HEK293 (cell line): ENCODE measurements around the gene LRBA.

Experiments used
- CTCF ChIA-PET: fragments of 350-600 bp; formaldehyde crosslinking; extraction: SDS; loops from one replicate; lab custom pipeline; 2021; ENCODE audit warnings: antibody characterized with exemption; lab: Yijun Ruan, JAX
- POLR2A ChIA-PET: fragments of 300-600 bp; formaldehyde crosslinking; extraction: SDS; loops from one replicate; lab custom pipeline; 2020; ENCODE audit warnings: antibody characterized with exemption, inconsistent platforms; lab: Yijun Ruan, JAX
- H3K27ac ChIP-seq: fragments of 200-500 bp; sonication (Bioruptor generic); 2 replicates; pipeline ENCODE4 v1.5.1; 2014; ENCODE audit warnings: low read depth, low read length, control low read depth, inconsistent platforms; ENCODE audit errors: extremely low read depth
- H3K36me3 ChIP-seq, 2 experiments: fragments of 200-500 bp in 1 of 2; sonication (Bioruptor generic) in 1 of 2; 1 replicate in 1 of 2; 2 replicates in 1 of 2; pipeline ENCODE4 v1.5.1; 2014 to 2017; ENCODE audit warnings: inconsistent platforms in 2 of 2, low read length in 2 of 2; ENCODE audit not compliant: control insufficient read depth in 2 of 2, insufficient read depth in 1 of 2
- H3K4me1 ChIP-seq: fragments of 200-500 bp; sonication (Bioruptor generic); 2 replicates; pipeline ENCODE4 v1.5.1; 2014; ENCODE audit warnings: mild to moderate bottlenecking, low read length, inconsistent platforms; ENCODE audit not compliant: control insufficient read depth, insufficient read depth
- H3K4me3 ChIP-seq: 2 replicates; pipeline ENCODE4 v1.5.1; 2011; ENCODE audit warnings: low read depth, mild to moderate bottlenecking, control low read depth, low read length, moderate library complexity
- H3K9me3 ChIP-seq: fragments of 200-500 bp; sonication (Bioruptor generic); 2 replicates; pipeline ENCODE4 v1.5.1; 2014; ENCODE audit warnings: low read depth, low read length, inconsistent platforms; ENCODE audit not compliant: control insufficient read depth, insufficient read depth
- EGR2 ChIP-seq: fragments of 450-650 bp; formaldehyde crosslinking; IDR thresholded peaks from 2 replicates; pipeline ENCODE4 v1.5.1; 2016; ENCODE audit warnings: low read depth, missing biosample characterization, missing genetic modification characterization
- GLI4 ChIP-seq: fragments of 450-650 bp; formaldehyde crosslinking; IDR thresholded peaks from 2 replicates; pipeline ENCODE4 v1.5.1; 2016; ENCODE audit warnings: missing biosample characterization, missing genetic modification characterization
- MYNN ChIP-seq: fragments of 450-650 bp; formaldehyde crosslinking; IDR thresholded peaks from 2 replicates; pipeline ENCODE4 v1.5.1; 2016; ENCODE audit warnings: missing biosample characterization, missing genetic modification characterization, borderline replicate concordance
- SP2 ChIP-seq: fragments of 450-650 bp; formaldehyde crosslinking; IDR thresholded peaks from 2 replicates; pipeline ENCODE4 v1.5.1; 2016; ENCODE audit warnings: missing biosample characterization, missing genetic modification characterization
- YY2 ChIP-seq: fragments of 450-650 bp; formaldehyde crosslinking; IDR thresholded peaks from 2 replicates; pipeline ENCODE4 v1.5.1; 2016; ENCODE audit warnings: missing biosample characterization, missing genetic modification characterization
- ZBTB26 ChIP-seq: fragments of 450-650 bp; formaldehyde crosslinking; optimal IDR thresholded peaks from 2 replicates; pipeline ENCODE3; 2016; ENCODE audit warnings: missing biosample characterization, mild to moderate bottlenecking, missing genetic modification characterization
- ZBTB8A ChIP-seq: fragments of 450-650 bp; formaldehyde crosslinking; IDR thresholded peaks from 2 replicates; pipeline ENCODE4 v1.5.1; 2016; ENCODE audit warnings: missing biosample characterization, missing genetic modification characterization
- ZFHX2 ChIP-seq: fragments of 450-650 bp; formaldehyde crosslinking; conservative IDR thresholded peaks from 2 replicates; pipeline ENCODE4 v1.5.1; 2016; ENCODE audit warnings: missing biosample characterization, missing genetic modification characterization
- ZFP37 ChIP-seq: fragments of 450-650 bp; formaldehyde crosslinking; IDR thresholded peaks from 2 replicates; pipeline ENCODE4 v1.5.1; 2016; ENCODE audit warnings: missing biosample characterization, missing genetic modification characterization
- ZFP41 ChIP-seq: fragments of 450-650 bp; formaldehyde crosslinking; IDR thresholded peaks from 2 replicates; pipeline ENCODE4 v1.5.1; 2016; ENCODE audit warnings: missing biosample characterization, missing genetic modification characterization, borderline replicate concordance
- ZNF121 ChIP-seq: fragments of 450-650 bp; formaldehyde crosslinking; IDR thresholded peaks from 2 replicates; pipeline ENCODE4 v1.5.1; 2016; ENCODE audit warnings: missing biosample characterization, missing genetic modification characterization
- ZNF138 ChIP-seq: fragments of 450-650 bp; formaldehyde crosslinking; IDR thresholded peaks from 2 replicates; pipeline ENCODE4 v1.5.1; 2016; ENCODE audit warnings: missing biosample characterization, missing genetic modification characterization, borderline replicate concordance
- ZNF175 ChIP-seq: fragments of 450-650 bp; formaldehyde crosslinking; IDR thresholded peaks from 2 replicates; pipeline ENCODE4 v1.5.1; 2016; ENCODE audit warnings: missing biosample characterization, missing genetic modification characterization
- ZNF223 ChIP-seq: fragments of 450-650 bp; formaldehyde crosslinking; IDR thresholded peaks from 2 replicates; pipeline ENCODE4 v1.5.1; 2016; ENCODE audit warnings: missing biosample characterization, missing genetic modification characterization
- ZNF350 ChIP-seq: fragments of 450-650 bp; formaldehyde crosslinking; IDR thresholded peaks from 2 replicates; pipeline ENCODE4 v1.5.0; 2017; ENCODE audit warnings: missing biosample characterization, mild to moderate bottlenecking, missing genetic modification characterization
- ZNF362 ChIP-seq: fragments of 450-650 bp; formaldehyde crosslinking; IDR thresholded peaks from 2 replicates; pipeline ENCODE4 v1.5.1; 2016; ENCODE audit warnings: missing biosample characterization, missing genetic modification characterization
- ZNF404 ChIP-seq: fragments of 450-650 bp; formaldehyde crosslinking; IDR thresholded peaks from 2 replicates; pipeline ENCODE4 v1.5.1; 2017; ENCODE audit warnings: missing biosample characterization, missing genetic modification characterization
- ZNF416 ChIP-seq: fragments of 450-650 bp; formaldehyde crosslinking; IDR thresholded peaks from 2 replicates; pipeline ENCODE4 v1.5.1; 2016; ENCODE audit warnings: missing biosample characterization, missing genetic modification characterization
- ZNF449 ChIP-seq: fragments of 450-650 bp; formaldehyde crosslinking; IDR thresholded peaks from 2 replicates; pipeline ENCODE4 v1.5.1; 2017; ENCODE audit warnings: missing biosample characterization, mild to moderate bottlenecking, missing genetic modification characterization, moderate library complexity
- ZNF473 ChIP-seq: fragments of 450-650 bp; formaldehyde crosslinking; IDR thresholded peaks from 2 replicates; pipeline ENCODE4 v1.5.1; 2017; ENCODE audit warnings: missing biosample characterization, missing genetic modification characterization
- ZNF501 ChIP-seq: fragments of 450-650 bp; formaldehyde crosslinking; IDR thresholded peaks from 2 replicates; pipeline ENCODE4 v1.5.1; 2016; ENCODE audit warnings: missing biosample characterization, missing genetic modification characterization
- ZNF518A ChIP-seq: fragments of 450-650 bp; formaldehyde crosslinking; conservative IDR thresholded peaks from 2 replicates; pipeline ENCODE4 v1.5.1; 2016; ENCODE audit warnings: low read depth, missing biosample characterization, missing genetic modification characterization
- ZNF521 ChIP-seq: fragments of 450-650 bp; formaldehyde crosslinking; IDR thresholded peaks from 2 replicates; pipeline ENCODE4 v1.5.1; 2017; ENCODE audit warnings: missing biosample characterization, mild to moderate bottlenecking, missing genetic modification characterization
- ZNF558 ChIP-seq: fragments of 450-650 bp; formaldehyde crosslinking; IDR thresholded peaks from 2 replicates; pipeline ENCODE4 v1.5.1; 2016; ENCODE audit warnings: missing biosample characterization, missing genetic modification characterization
- ZNF610 ChIP-seq: fragments of 450-650 bp; formaldehyde crosslinking; IDR thresholded peaks from 2 replicates; pipeline ENCODE4 v1.5.1; 2016; ENCODE audit warnings: missing biosample characterization, missing genetic modification characterization, borderline replicate concordance
- ZNF664 ChIP-seq: fragments of 450-650 bp; formaldehyde crosslinking; IDR thresholded peaks from 2 replicates; pipeline ENCODE4 v1.5.1; 2016; ENCODE audit warnings: missing biosample characterization, missing genetic modification characterization
- ZNF670 ChIP-seq: fragments of 450-650 bp; formaldehyde crosslinking; IDR thresholded peaks from 2 replicates; pipeline ENCODE4 v1.5.1; 2016; ENCODE audit warnings: missing biosample characterization, missing genetic modification characterization, low read depth
- ZNF76 ChIP-seq: fragments of 450-650 bp; formaldehyde crosslinking; IDR thresholded peaks from 2 replicates; pipeline ENCODE4; 2016; ENCODE audit warnings: low read depth, missing biosample characterization, missing genetic modification characterization, borderline replicate concordance
- ZNF768 ChIP-seq: fragments of 450-650 bp; formaldehyde crosslinking; IDR thresholded peaks from 2 replicates; pipeline ENCODE4 v1.5.1; 2018; ENCODE audit warnings: missing biosample characterization, mild to moderate bottlenecking, missing genetic modification characterization
- ZSCAN30 ChIP-seq: fragments of 450-650 bp; IDR thresholded peaks from 2 replicates; pipeline ENCODE4 v1.5.1; 2018; ENCODE audit warnings: missing biosample characterization, mild to moderate bottlenecking, missing genetic modification characterization, moderate library complexity

The LRBA gene

GRCh38 chr4:150849016-150849415 is 166.1 kb downstream of the LRBA start:
- Histone ChIP-seq H3K9me3 (no peaks in the 10 kb centered on the region), H3K36me3 (peaks cover 3 to 15% of the 10 kb centered on the region in 2 experiments), H3K27ac (no peak overlapping the region), H3K4me3 (no peak overlapping the region), H3K4me1 (no peaks in the 10 kb centered on the region)
- no peak for TF ChIP-seq ZFHX2
- no peak for TF ChIP-seq ZNF518A (tag by site-specific recombination)
- no peak for TF ChIP-seq ZNF768 (tag by site-specific recombination)
- no peak for TF ChIP-seq YY2 (tag by site-specific recombination)
- no peak for TF ChIP-seq ZNF670
- no peak for TF ChIP-seq ZNF350 (tag by site-specific recombination)
- TF ChIP-seq ZNF521 (tag by site-specific recombination) = no peak
- no peak for TF ChIP-seq ZBTB26 (tag by site-specific recombination)
- no peak for TF ChIP-seq SP2
- TF ChIP-seq ZNF175 = no peak
- TF ChIP-seq ZNF558 = no peak
- no peak for TF ChIP-seq ZNF473 (tag by site-specific recombination)
- no peak for TF ChIP-seq ZNF404 (tag by site-specific recombination)
- TF ChIP-seq ZNF664 (tag by site-specific recombination) = no peak
- TF ChIP-seq ZBTB8A (tag by site-specific recombination) = no peak
- TF ChIP-seq EGR2 (tag by site-specific recombination) = no peak
- TF ChIP-seq ZNF501 = no peak
- TF ChIP-seq ZNF121 (tag by site-specific recombination) = no peak
- no peak for TF ChIP-seq ZNF449 (tag by site-specific recombination)
- ChIA-PET POLR2A (interaction anchor here (0.7 kb wide), 1 partner anchor 477 kb away, joined by 5 read pairs; no protein-coding TSS in a partner anchor), CTCF (no interaction called here)

- Histone ChIP-seq H3K9me3 (no peaks in the 10 kb centered on the region), H3K36me3 (peaks cover 0 to 9% of the 10 kb centered on the region in 2 experiments; a peak in 2 of 3 replicates), H3K4me1 (no peaks in the 10 kb centered on the region), H3K27ac (no peak overlapping the region), H3K4me3 (no peak overlapping the region)
- POLR2A ChIA-PET = no interaction called here
- CTCF ChIA-PET = interaction anchor here (0.7 kb wide), 1 partner anchor 13 kb away, joined by 3 read pairs; no protein-coding TSS in a partner anchor
- TF ChIP-seq ZFP41 = no peak
- TF ChIP-seq ZFP37 = no peak
- no peak for TF ChIP-seq ZNF416 (tag by site-specific recombination)
- TF ChIP-seq ZNF610 (tag by site-specific recombination) = no peak
- TF ChIP-seq ZNF362 (tag by site-specific recombination) = no peak
- no peak for TF ChIP-seq MYNN (tag by site-specific recombination)
- TF ChIP-seq ZNF138 = no peak
- TF ChIP-seq GLI4 (tag by site-specific recombination) = no peak
- no peak for TF ChIP-seq ZNF223 (tag by site-specific recombination)
- no peak for TF ChIP-seq ZSCAN30 (tag by site-specific recombination)
- no peak for TF ChIP-seq ZNF76 (tag by site-specific recombination)
These were observed 186.9 kb downstream of the LRBA start for GRCh38 chr4:150828159-150828558.
